KOPT-K1 (cell line): ENCODE measurements around the gene SLC26A8.
"Not testable (repeated sequence)": the region's sequence is repeated elsewhere in the genome, so short reads cannot be mapped to it uniquely, and the experiment has no call there.

Source experiments
- H3K27ac ChIP-seq: fragments of 200-600 bp; sonication (generic); 2 replicates; pipeline ENCODE4 v1.5.1; 2016; ENCODE audit warnings: antibody characterized with exemption, mild to moderate bottlenecking, low read depth, low read length; ENCODE audit not compliant: poor library complexity, severe bottlenecking
- H3K36me3 ChIP-seq: fragments of 200-600 bp; sonication (generic); 2 replicates; pipeline ENCODE4 v1.5.1; 2017; ENCODE audit warnings: antibody characterized with exemption, mild to moderate bottlenecking, low read length, moderate library complexity; ENCODE audit not compliant: insufficient read depth
- H3K9me3 ChIP-seq: fragments of 200-600 bp; sonication (generic); 2 replicates; pipeline ENCODE4 v1.5.1; 2017; ENCODE audit warnings: antibody characterized with exemption, low read length, mild to moderate bottlenecking; ENCODE audit not compliant: insufficient read depth, poor library complexity, severe bottlenecking

The SLC26A8 gene

GRCh38 chr6:35931120-35931561 is 93.3 kb downstream of the SLC26A8 start:
- H3K36me3 ChIP-seq: no peaks in the 10 kb centered on the region
- no peaks in the 10 kb centered on the region for H3K9me3 ChIP-seq
- H3K27ac ChIP-seq: no peak overlapping the region

GRCh38 chr6:35929601-35930000 is 94.8 kb downstream of the SLC26A8 start:
- Histone ChIP-seq H3K36me3 (no peaks in the 10 kb centered on the region), H3K9me3 (no peaks in the 10 kb centered on the region), H3K27ac (no peak overlapping the region)

- no peaks in the 10 kb centered on the region for H3K9me3 ChIP-seq
- no peak overlapping the region for H3K27ac ChIP-seq
- H3K36me3 ChIP-seq: no peaks in the 10 kb centered on the region
Observed at GRCh38 chr6:35926509-35927215, 97.8 kb downstream of the SLC26A8 start.

GRCh38 chr6:35925961-35926360 is 98.5 kb downstream of the SLC26A8 start:
- H3K9me3 ChIP-seq: no peaks in the 10 kb centered on the region
- H3K36me3 ChIP-seq: no peaks in the 10 kb centered on the region
- no peak overlapping the region for H3K27ac ChIP-seq

GRCh38 chr6:35924146-35924545 is 100.3 kb downstream of the SLC26A8 start:
- no peaks in the 10 kb centered on the region for H3K9me3 ChIP-seq
- no peak overlapping the region for H3K27ac ChIP-seq
- no peaks in the 10 kb centered on the region for H3K36me3 ChIP-seq

- peaks cover 11% of the 10 kb centered on the region for H3K36me3 ChIP-seq
- no peaks in the 10 kb centered on the region for H3K9me3 ChIP-seq
- peak overlapping the region; percentile 86 for H3K27ac ChIP-seq
Observed at GRCh38 chr6:35922139-35922554, 102.3 kb downstream of the SLC26A8 start.

GRCh38 chr6:35920793-35921732 is 103.4 kb downstream of the SLC26A8 start, which contains the start of gene SRPK1:
TSS of gene SRPK1 (minus strand) at chr6:35921098. CDS start at chr6:35921056, 42 bp downstream.
- Histone ChIP-seq H3K9me3 (no peaks in the 10 kb centered on the region), H3K36me3 (peaks cover 21% of the 10 kb centered on the region), H3K27ac (peak within 1 kb of the TSS; percentile 86)

- H3K27ac ChIP-seq: peak overlapping the region; percentile 86
- no peaks in the 10 kb centered on the region for H3K9me3 ChIP-seq
- peaks cover 27% of the 10 kb centered on the region for H3K36me3 ChIP-seq
Observed at GRCh38 chr6:35919827-35920751, 104.4 kb downstream of the SLC26A8 start.

- Histone ChIP-seq H3K27ac (peak overlapping the region; percentile 86), H3K36me3 (peaks cover 35% of the 10 kb centered on the region), H3K9me3 (no peaks in the 10 kb centered on the region)
Observed at GRCh38 chr6:35919085-35919826, 105.2 kb downstream of the SLC26A8 start.

GRCh38 chr6:35916893-35917292 is 107.5 kb downstream of the SLC26A8 start:
- not testable (repeated sequence) for H3K27ac ChIP-seq
- Histone ChIP-seq H3K36me3 (peaks cover 59% of the 10 kb centered on the region), H3K9me3 (peaks cover 11% of the 10 kb centered on the region)

GRCh38 chr6:35916056-35916455 is 108.4 kb downstream of the SLC26A8 start:
- Histone ChIP-seq H3K36me3 (peaks cover 67% of the 10 kb centered on the region), H3K27ac (no peak overlapping the region), H3K9me3 (peaks cover 20% of the 10 kb centered on the region)

GRCh38 chr6:35914536-35914935 is 109.9 kb downstream of the SLC26A8 start:
- peaks cover 83% of the 10 kb centered on the region for H3K36me3 ChIP-seq
- H3K27ac ChIP-seq: no peak overlapping the region
- H3K9me3 ChIP-seq: peaks cover 35% of the 10 kb centered on the region

- peaks cover 91% of the 10 kb centered on the region for H3K36me3 ChIP-seq
Observed at GRCh38 chr6:35911871-35912653, 112.4 kb downstream of the SLC26A8 start.

More at GRCh38 chr6:35911871-35912653, 112.4 kb downstream of the SLC26A8 start:
- Histone ChIP-seq H3K27ac (no peak overlapping the region), H3K9me3 (peaks cover 51% of the 10 kb centered on the region)
